ENCODE results near the gene LMX1A.

Gene LMX1A

DNA sequence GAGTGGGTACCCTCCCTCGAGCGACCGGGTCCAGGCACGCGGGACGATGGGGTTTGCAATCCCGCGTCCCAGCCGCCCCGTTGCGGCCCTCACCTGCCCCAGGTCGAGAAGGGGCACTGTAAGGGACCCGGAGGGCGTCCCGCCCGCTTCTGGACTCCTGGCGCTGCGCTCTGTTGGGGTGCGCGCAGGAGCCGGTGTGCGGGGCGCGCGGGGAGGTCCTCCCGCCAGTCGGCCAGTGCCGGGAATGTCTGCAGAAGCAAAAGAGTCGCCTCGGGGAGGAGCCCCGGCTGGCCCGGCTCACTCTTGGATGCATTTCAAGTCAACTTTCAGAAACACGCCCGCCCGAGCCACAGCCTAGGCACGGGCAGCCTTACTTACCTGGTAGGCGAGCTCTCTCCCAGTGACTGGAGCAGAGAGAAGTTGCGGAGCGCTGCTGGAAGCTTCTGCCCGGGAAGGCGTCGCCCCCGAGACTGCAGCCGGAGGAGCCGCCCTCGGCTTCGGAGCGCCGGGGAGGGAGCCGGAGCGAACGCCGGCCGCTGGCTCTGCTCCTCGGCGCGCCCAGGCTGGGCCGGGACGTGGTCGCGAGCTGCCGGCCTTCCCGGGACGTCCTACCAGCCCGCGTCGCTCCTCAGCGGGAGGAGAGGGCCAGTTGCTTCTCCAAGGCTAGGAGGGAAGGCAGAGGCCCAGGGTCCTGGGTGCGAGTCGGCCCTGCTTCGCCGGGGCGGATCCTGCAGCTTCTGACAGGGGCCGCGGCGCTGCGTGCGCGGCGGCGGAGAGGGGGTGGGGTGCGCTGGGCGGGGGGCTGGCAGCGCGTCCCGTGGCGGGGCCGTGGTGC is at the start of gene LMX1A:
TSS of gene LMX1A (minus strand) at position 739 of the 835 bp plus-strand sequence. CDS start 1,156 bp downstream, outside the sequence.
- DNase-seq (ENCODE audit: low spot score), result no peak

DNA sequence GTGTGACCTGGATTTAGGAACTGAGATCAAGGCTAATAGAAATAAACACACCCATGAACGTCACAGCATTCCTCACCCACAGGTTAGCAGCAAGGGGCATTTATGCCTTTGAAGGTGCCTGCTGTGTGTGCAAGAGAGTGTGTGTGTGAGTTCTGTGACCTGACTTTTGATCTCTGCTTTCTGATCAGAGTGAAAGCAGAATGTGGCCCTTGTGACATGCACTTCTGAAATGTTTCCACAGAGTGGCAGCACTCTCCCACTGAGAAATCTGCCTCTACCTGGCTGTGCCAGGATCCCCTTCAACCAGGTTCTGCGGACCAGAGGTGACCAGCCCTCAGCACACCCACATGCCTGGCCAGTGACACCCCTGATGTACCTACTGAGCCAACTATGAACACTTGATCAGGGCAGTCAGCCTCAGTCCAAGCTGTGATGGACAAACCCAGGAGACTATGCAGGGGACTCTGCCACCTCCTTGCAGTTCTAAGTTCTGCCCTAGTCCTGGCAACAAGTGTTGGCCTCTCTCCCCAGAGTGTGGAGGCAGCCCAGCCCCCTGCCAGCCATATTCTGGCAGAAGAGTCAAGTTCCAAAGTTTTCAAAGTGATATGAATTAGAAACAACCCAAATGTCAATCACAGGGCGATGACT is 47.4 kb upstream of the LMX1A start:
- no peak for DNase-seq (ENCODE audit: low spot score)

DNA sequence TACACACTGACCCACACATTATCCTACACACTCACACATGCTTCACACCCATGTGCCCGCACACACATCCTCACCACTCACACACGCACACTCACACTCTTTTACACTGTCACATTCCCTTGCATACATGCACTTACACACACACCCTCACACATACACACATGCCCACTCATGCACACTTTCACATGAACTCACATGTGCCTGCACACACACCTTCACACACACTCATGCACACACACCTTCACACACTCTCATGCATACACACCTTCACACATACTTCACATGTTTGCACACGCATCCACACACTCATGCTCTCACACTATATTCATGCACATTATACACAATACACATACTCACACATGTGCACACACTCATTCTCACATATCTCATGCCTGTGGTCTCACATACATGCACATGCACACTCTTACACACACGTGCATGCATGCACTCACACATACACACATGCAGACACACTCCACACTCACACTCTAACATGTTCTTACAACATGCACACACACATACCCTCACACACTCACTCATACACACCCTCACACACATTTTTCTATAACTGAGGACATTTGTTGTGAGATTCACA is 46.1 kb upstream of the LMX1A start:
- no peak for DNase-seq (ENCODE audit: low spot score)

DNA sequence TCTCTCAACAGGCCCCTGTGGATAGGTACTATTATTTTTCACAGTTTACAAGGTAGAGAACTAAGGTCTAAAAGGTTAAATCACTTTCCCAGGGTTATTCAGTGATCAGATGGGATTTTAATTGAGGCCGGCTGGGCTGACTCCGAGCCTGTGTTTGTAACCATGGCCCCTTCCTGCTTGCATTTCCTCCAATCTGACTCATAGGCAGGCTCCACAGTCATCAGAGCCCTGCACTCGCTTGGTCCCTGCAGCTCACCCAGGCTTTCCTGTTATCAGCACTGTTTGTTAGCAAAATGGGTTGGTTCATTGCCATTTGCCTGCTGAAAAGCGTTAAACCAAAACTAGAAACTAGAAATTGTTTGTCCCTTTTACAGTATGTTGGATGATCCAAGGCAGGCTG is 41.4 kb upstream of the LMX1A start:
- no peak for DNase-seq (ENCODE audit: low spot score)

DNA sequence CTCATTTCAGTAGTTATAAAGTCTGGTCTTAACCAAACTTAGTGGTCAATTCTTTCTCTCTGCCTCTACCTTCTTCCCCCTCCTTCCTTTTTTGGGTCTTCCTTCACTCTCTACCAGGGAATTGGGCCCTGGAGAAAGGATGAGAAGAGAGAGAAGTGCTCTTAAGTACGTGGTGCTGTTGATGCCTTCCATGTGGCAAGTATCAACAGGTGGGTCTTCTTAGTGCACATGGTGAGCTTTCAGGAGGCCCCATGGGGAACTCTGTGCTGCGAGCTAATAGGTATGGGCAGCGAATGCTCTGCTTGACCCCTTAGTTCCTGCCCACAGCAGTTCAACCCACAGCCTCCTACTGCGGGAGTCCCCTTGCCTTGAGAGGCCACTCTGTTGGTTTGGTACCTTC is 39.4 kb upstream of the LMX1A start:
- DNase-seq (ENCODE audit: low spot score), result no peak

DNA sequence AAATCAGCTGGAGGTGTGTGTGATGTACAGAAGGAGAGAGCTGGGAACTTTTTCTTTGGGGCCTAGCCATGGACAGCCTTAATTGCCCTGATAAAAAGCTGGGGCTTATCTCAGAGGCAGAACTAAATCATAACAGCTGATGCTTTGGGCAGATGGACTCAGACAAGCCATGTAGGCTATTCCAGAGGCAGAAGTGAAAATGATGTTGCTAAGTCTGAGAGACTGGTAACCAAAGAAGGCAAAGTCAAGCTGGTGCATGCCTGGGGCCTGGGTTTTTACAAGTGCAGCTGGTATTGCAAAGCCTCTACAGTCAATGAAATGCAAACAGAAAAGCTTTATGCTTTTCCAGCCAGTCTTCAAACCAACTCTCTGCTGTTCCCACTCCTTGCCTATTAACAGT is 39.0 kb upstream of the LMX1A start:
- DNase-seq (ENCODE audit: low spot score), result no peak

DNA sequence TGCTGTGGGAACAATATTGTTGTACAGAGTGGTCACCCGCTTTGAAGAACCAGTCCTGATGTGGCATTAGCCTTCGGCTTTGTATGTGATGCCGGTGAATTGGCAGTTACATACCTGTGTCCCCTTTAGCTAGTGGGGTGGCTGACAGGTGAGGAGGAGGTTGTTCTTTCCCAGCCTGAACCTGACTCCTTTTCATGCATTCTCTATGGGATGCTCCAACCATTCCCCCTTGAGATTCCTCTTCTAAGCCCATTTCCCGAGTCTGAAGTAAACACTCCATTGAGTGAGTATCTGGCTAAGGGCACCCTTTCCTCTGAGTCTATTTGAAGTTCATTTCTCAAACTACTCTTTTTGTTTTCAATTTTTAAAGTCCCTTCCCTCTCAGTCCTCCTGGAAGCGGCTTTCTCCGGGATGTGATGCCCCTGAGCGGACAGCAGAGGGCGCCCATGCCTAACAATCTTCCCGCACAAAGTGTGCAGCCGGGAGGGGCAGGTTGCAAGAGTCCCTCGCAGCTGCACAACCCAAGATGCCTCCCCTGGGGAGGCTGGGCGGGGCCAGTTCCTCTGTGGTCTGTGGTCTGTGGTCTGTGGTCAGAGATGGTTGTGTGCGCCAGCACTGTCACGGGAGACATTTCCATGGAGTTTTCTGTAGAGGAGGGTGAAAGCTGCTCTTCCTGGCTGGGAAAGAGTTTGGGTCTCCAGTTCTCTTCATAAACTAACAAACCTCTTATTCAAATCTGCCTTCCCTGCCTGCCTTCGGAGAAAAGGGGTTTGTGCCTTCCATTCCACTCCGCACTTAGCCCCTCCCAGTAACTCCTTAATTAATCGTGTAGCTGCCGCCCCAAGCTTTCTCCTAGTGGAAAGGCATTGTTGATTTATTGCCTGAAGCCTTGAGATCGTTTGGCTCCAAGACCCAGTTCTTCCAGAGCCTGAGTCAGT is 36.4 kb upstream of the LMX1A start:
- peak; percentile 82 for DNase-seq (ENCODE audit: low spot score)

DNA sequence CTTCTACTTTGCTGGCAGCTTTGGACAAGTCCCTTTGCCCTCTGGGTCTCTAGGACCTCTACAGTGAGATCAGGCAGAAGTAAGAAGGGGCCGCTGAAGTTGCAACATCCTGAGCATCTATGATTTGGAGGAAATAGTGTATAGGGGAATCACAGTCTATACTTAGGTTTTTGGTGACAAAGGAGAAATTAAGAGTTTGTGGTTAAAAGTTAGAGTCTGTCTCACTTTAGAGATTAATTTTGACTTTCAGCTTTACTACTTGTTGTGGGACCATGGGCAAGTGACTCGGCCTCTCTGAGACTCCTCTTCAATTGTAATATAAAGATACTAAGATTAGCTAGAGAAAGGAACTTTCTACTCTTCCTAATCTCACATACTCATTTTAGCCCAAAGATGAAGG is 33.1 kb upstream of the LMX1A start:
- no peak for DNase-seq (ENCODE audit: low spot score)

DNA sequence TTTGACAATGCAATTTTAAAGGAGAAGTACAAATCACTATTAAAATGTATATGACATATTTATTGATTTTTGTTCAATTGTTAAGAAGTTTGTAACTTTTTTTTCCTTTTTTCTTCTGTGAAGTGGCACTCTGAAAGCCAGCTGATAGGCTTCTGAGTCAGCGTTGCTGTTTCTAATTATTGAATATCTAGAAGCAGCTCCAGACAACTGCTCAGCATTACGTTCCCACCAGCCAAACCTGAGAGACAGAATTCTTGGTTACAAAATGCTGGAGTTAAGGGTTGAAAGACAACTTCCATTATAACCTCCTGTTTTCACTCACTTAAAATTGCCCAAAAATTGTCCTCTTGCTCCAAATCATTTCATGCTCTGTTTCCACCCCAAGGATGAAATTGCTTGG is 31.4 kb upstream of the LMX1A start:
- no peak for DNase-seq (ENCODE audit: low spot score)

DNA sequence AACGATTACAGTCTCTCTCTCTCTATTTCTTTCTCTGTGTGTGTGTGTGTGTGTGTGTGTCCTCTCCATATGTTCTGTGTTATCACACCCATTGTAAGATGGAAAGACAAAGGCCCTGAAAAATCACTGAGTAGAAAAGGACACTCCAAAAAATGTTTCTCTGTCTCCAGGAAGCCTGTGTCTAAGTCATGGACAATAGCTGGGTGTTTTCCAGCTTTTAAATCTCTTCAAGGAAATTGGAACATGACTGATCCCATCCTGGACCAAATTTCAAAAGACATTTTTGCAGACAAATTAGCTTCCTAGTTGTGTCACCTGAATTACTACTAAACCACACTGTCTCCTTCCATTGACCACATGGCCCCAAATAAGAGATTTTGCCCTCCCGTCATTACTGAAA is 31.0 kb upstream of the LMX1A start:
- no peak for DNase-seq (ENCODE audit: low spot score)

DNA sequence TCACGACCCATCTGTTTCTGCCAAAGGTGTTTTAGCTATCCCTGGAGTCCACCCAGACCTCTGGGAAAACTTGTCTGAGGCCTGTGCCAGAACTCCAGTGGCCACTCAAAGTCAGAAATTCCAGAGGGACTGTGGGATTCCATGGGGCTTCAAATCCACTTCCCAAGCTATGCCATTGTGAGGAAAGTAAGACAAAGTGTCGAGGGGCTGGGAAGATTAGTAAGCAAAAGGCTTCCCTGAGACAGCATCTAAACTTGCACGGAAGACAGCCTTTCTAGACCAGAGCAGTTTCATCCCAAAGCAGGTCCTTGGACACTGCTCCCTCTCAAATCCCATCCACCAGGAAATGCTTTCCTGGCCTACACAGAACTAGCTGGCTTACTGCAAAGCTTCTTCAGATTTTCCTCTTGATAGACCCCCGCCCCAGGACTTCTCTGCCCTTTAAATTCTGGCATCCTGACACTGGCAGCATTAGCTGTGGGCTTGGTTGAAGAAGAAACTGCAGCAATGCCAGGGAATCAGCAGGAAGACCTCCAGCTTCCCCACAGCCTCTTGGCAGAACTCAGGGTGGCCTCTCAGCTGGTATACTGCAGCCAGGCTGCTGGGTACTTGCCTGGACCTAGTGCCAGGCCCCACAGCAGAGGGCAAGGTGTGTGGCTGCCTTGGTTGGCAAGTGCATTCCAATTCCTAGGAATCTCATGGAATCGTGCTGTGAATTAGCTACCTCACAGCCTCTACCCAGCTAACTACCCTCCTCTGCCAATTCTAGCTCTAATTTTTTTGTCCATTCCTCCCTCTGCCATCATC is 27.3 kb upstream of the LMX1A start:
- no peak for DNase-seq (ENCODE audit: low spot score)

DNA sequence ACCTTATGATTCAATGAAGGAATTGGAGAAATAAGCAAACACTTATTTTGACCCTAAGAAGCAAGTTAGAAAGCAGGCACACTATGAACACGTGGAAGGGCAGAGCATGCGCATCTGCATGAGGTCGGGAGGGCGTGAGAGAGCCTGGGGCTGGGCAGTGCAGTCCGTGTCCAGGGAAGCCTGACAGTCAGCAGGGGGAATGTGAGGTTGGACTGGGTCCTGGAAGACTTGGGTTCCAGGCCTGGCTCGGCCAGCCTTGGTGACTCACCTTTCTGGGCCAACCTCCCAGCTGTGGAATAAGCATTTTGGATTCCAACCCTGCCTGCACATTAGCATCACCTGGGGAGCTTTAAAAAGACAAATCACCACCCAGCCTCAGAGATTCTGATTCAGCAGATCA is 26.6 kb upstream of the LMX1A start:
- peak; percentile 43 for DNase-seq (ENCODE audit: low spot score)

DNA sequence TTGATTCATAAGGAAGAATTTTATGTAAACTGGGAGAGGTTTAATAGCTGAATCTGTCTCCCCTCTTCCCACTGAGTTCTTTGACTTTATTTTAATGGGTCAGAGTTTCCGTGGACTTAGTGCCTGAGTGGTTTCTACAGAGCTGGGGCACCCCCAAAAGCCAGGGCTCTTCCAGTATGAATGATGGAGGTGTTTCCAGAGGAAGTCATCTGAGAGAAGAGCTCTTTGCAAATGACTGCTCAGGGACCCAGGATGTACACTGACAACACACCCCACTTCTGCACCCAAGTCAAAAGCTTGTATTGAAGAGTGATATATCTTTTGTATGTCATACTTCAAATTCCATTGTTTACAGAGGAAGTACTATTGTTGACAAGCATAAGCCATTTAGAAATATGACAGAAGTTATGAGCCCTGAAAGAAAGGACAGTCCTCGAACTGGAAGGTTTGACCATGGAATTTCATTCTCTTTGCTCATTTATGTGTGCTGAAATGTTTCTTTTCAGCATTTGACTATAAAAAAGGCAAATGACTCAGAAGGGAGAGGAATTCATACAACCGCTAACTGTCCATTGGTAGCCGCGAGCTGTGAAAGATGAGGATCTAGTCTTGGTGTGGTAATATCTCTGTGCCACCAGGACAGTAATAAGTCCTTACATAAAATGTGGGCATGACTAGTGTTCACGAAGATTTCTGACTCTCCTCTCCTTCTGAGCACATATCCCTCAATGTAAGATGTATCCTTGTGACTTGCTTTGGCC is 25.4 kb upstream of the LMX1A start:
- no peak for DNase-seq (ENCODE audit: low spot score)

DNA sequence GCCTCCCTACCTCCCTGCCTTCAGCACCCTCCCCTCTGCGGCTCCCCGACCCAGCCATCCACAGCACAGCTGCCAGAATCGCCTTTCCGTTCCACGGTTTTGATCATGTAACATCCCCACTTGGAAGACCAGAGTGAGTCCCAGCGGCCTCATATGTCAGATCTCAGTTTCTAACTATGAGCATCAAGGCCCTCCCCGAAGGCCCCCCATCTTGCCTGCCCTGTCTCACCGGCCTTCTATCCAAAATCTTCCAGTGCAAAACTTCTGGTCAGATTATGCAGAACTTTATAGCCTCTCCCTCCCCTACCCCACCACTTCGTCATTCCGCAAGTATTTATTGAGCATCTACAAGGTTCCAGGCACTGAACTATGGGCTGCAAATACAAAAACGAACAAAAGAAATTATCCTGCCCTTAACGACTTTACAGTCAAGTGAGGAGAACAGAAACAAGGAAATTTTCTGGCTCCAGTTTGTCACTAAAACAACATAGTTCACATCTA is 20.3 kb upstream of the LMX1A start:
- no peak for DNase-seq (ENCODE audit: low spot score)

DNA sequence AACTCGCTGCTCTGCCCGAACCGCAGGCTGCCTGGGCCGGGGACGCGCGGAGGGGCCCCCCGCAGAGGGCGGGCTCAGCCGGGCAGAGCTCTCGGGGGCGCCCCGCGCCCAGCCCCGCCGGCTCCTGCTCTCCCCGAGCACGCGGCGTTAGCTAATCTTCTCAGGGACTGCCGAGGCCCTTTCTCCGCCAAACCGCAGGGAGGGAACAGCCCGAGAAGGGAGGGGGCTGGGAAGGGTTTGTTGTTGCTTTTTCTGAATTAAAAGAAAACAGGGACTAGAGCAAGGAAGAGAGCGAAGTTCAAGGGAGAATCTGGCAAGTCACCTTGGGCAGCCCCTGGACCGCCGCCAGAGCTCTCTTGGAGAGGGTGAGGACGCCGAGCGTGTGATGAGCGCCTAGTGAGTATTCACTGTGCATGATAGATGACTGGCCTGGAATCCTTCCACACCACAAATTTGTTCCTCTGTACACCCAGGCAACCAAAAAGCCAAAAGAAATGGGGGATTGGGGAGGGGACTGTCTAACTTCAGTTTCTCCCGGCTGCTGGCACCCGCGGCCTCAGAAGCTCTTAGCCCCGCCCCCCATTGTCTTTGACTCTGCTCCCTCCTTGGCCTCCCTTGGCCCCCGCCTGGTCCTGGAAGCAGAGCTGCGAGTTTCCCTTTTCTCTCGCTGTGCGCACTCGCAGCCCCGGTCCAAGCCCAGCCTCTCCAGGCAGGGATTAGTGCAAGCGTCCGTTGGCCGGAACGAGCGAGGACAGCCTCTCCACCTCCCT is 19.7 kb upstream of the LMX1A start:
- peak; percentile 73 for DNase-seq (ENCODE audit: low spot score)

DNA sequence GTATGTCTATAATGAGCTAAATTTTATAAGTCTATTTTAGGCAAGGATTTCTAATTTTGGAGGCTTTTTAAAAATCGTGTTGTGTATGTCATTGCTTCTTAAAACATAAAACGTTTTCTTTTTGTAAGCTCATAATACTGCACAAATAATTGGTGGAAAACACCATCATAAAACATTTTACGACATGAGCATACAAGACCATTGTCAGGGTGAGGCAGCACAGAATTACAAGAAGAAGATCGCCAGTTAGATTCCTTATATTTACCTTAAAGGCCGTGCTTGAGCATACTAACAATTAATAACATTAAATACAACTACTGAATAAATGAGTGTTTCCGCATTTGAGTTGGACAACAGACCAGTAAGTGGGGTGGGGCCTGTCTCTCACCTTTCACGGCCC is 19.1 kb upstream of the LMX1A start:
- no peak for DNase-seq (ENCODE audit: low spot score)

DNA sequence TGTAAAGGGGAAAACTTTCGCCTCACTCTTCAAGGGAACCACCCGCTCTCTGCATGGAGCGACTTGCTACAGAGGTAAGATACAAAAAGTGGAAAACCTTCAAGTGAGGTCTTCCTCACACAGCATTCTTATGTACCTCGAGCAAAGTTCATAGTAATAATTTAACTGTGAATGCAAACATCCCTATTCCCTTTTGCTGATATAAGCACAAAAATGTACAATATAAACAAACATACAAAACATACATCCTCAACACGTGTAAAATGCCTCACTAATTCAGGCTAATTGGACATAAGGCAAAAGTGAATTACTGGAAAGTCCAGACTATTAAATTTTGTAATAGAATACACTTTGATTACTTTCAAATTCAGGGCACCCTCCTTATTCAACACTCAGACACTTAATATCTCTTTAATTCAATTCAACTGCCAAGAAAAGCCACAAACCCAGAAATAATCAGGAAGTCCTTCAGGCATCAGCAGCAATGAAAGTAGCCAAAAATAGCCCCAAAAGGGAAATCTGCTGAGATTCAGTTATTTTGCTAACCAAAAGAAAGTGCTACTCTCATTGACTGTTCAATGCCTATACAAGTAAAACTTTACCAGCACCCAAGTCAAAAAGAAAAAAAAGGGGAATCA is 15.2 kb upstream of the LMX1A start:
- peak; percentile 31 for DNase-seq (ENCODE audit: low spot score)

DNA sequence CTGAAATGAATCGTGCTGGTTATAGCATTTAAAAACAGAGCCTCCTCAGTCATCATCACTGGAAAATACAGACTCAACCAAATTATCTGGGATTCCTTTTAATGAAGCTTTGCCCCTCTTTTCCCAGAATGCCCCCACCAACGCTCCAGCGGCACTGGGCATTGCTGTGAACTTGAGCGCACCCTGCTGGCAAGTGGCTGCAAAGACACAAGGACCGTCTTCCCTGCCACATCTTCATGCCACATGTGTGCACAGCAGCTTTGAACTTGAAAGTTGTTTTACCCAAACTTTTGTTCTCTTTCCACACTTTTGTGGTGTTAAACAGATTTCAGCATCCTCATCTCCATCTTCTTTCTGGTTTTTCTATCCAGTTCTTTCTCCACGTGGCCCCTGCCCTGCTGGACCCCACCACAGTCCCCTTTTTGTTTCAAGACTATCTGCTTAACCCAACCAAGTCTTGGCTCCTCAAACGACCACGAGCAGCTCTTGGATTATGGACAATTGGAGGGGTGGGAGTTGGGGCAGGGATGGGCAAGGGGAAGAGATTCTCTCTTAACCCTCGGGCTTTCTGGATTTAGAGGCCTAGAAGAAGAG is 12.8 kb upstream of the LMX1A start:
- DNase-seq (ENCODE audit: low spot score), result peak; percentile 52
